ENCODE data around the gene MZF1. TPM values are rescaled to one million over a fixed set of nuclear protein-coding genes. Genes with fewer than 3 reads are reported as not detected.

Gene MZF1
- total RNA-seq, 2 donors from 2014 or later, result 47.5 to 67.3 TPM

- Histone ChIP-seq H3K4me3 (no peak overlapping the region), H3K4me1 (replicated peaks) (peaks cover 7% of the 10 kb centered on the region), H3K36me3 (no peaks in the 10 kb centered on the region), H3K9me3 (no peaks in the 10 kb centered on the region), H3K27me3 (replicated peaks; ENCODE audit: insufficient read depth) (no peaks in the 10 kb centered on the region), H3K27ac (no peak overlapping the region)
- no peak for DNase-seq (ENCODE audit: low spot score)
- intact Hi-C loops (cut with DNase I), result no loop called here
- TF ChIP-seq CTCF (IDR thresholded peaks at IDR 0.05), result no peak
- no peak for TF ChIP-seq POLR2A (IDR thresholded peaks at IDR 0.05)
- TF ChIP-seq POLR2AphosphoS5 (IDR thresholded peaks at IDR 0.05), result no peak
- 85% methylated on average over 4 of the region's 4 CpGs for WGBS
These were observed 4.5 kb downstream of the MZF1 start for GRCh38 chr19:58568453-58569130.

- H3K4me1 ChIP-seq (replicated peaks), result peaks cover 9% of the 10 kb centered on the region
- no peak overlapping the region for H3K27ac ChIP-seq
- no peaks in the 10 kb centered on the region for H3K27me3 ChIP-seq (replicated peaks; ENCODE audit: insufficient read depth)
- no peak overlapping the region for H3K4me3 ChIP-seq
- H3K9me3 ChIP-seq, result no peaks in the 10 kb centered on the region
- 96% methylated on average over 5 of the region's 5 CpGs for WGBS
- H3K36me3 ChIP-seq, result no peaks in the 10 kb centered on the region
- TF ChIP-seq POLR2AphosphoS5 (IDR thresholded peaks at IDR 0.05), result no peak
- no peak for TF ChIP-seq POLR2A (IDR thresholded peaks at IDR 0.05)
- TF ChIP-seq CTCF (IDR thresholded peaks at IDR 0.05), result no peak
- intact Hi-C loops (cut with DNase I), result no loop called here
- DNase-seq (ENCODE audit: low spot score), result no peak
These were observed 6.1 kb downstream of the MZF1 start for GRCh38 chr19:58566989-58567388.

GRCh38 chr19:58563823-58564222 is 9.3 kb downstream of the MZF1 start:
- Histone ChIP-seq H3K9me3 (no peaks in the 10 kb centered on the region), H3K4me3 (no peak overlapping the region), H3K36me3 (no peaks in the 10 kb centered on the region), H3K4me1 (replicated peaks) (peaks cover 15% of the 10 kb centered on the region), H3K27ac (no peak overlapping the region), H3K27me3 (replicated peaks; ENCODE audit: insufficient read depth) (no peaks in the 10 kb centered on the region)
- no peak for DNase-seq (ENCODE audit: low spot score)
- no peak for TF ChIP-seq POLR2A (IDR thresholded peaks at IDR 0.05)
- no peak for TF ChIP-seq POLR2AphosphoS5 (IDR thresholded peaks at IDR 0.05)
- no peak for TF ChIP-seq CTCF (IDR thresholded peaks at IDR 0.05)
- 64% methylated on average over 6 of the region's 6 CpGs for WGBS
- intact Hi-C loops (cut with DNase I), result no loop called here

GRCh38 chr19:58563034-58563573 is 10.0 kb downstream of the MZF1 start:
- DNase-seq (ENCODE audit: low spot score), result no peak
- no peaks in the 10 kb centered on the region for H3K36me3 ChIP-seq
- WGBS, result 3% methylated on average over 38 of the region's 40 CpGs
- H3K27ac ChIP-seq, result peak overlapping the region in 1 of 2 donors; percentile 38
- peaks cover 15% of the 10 kb centered on the region for H3K4me1 ChIP-seq (replicated peaks)
- no peaks in the 10 kb centered on the region for H3K27me3 ChIP-seq (replicated peaks; ENCODE audit: insufficient read depth)
- H3K4me3 ChIP-seq, result peak overlapping the region; percentile 30 to 32
- no peaks in the 10 kb centered on the region for H3K9me3 ChIP-seq
- TF ChIP-seq POLR2A (IDR thresholded peaks at IDR 0.05) (no peak), CTCF (IDR thresholded peaks at IDR 0.05) (no peak), POLR2AphosphoS5 (IDR thresholded peaks at IDR 0.05) (no peak)
- intact Hi-C loops (cut with DNase I), result no loop called here

All from prostate gland (tissue), 2 donors.